ENCODE data around the gene THSD4. TPM values are rescaled to one million over a fixed set of nuclear protein-coding genes. Genes with fewer than 3 reads are reported as not detected.
"Not testable (repeated sequence)": the region's sequence is repeated elsewhere in the genome, so short reads cannot be mapped to it uniquely, and the experiment has no call there.

Gene THSD4
- total and polyA plus RNA-seq, 3 experiments from 2014 or later = not detected

GRCh38 chr15:71439478-71439877 lies 324.2 kb downstream of the THSD4 start:
- H3K36me3 Mint-ChIP-seq = not testable (repeated sequence)
- peaks cover 5 to 16% of the 10 kb centered on the region in 2 donors for H3K27me3 Mint-ChIP-seq

GRCh38 chr15:71440489-71441110 lies 325.3 kb downstream of the THSD4 start:
- no peaks in the 10 kb centered on the region for H3K36me3 ChIP-seq (ENCODE audit: insufficient read depth, low read length)
- no peak overlapping the region for H3K4me3 Mint-ChIP-seq
- H3K27me3 Mint-ChIP-seq = peaks cover 5 to 16% of the 10 kb centered on the region in 2 donors
- no peaks in the 10 kb centered on the region for H3K4me1 Mint-ChIP-seq
- ChIA-PET CTCF (no interaction called here), POLR2A (no interaction called here)
- H3K4me1 ChIP-seq (ENCODE audit: insufficient read depth, low read length) = no peaks in the 10 kb centered on the region
- no peaks in the 10 kb centered on the region for H3K36me3 Mint-ChIP-seq
- H3K27me3 ChIP-seq (ENCODE audit: insufficient read depth, low read length, poor library complexity, severe bottlenecking) = no peaks in the 10 kb centered on the region
- no peak overlapping the region for H3K4me3 ChIP-seq (ENCODE audit: low read length)
- H3K27ac ChIP-seq (ENCODE audit: low read depth, low read length) = no peak overlapping the region
- H3K9me3 Mint-ChIP-seq = peaks cover 0 to 2% (median 0%) of the 10 kb centered on the region in 5 donors
- H3K9me3 ChIP-seq (ENCODE audit: low read length) = no peaks in the 10 kb centered on the region
- peak in 2 of 5 donors; percentile 5 to 15 for DNase-seq
- no peak overlapping the region for H3K27ac Mint-ChIP-seq

More at GRCh38 chr15:71439478-71439877, 324.2 kb downstream of the THSD4 start:
- H3K36me3 ChIP-seq (ENCODE audit: insufficient read depth, low read length); H3K9me3 ChIP-seq (ENCODE audit: low read length); DNase-seq; H3K4me3 Mint-ChIP-seq; POLR2A ChIA-PET; H3K4me1 ChIP-seq (ENCODE audit: insufficient read depth, low read length); H3K4me3 ChIP-seq (ENCODE audit: low read length); H3K27me3 ChIP-seq (ENCODE audit: insufficient read depth, low read length, poor library complexity, severe bottlenecking); H3K27ac Mint-ChIP-seq; H3K27ac ChIP-seq (ENCODE audit: low read depth, low read length); H3K9me3 Mint-ChIP-seq; H3K4me1 Mint-ChIP-seq; CTCF ChIA-PET: not testable (repeated sequence)

- no peak overlapping the region for H3K27ac Mint-ChIP-seq
- ChIA-PET CTCF (interaction anchor here (0.8 kb wide), 1 partner anchor 57 kb away, joined by 4 read pairs; no protein-coding TSS in a partner anchor), POLR2A (no interaction called here)
- no peaks in the 10 kb centered on the region for H3K4me1 Mint-ChIP-seq
- Histone ChIP-seq H3K4me1 (ENCODE audit: insufficient read depth, low read length) (no peaks in the 10 kb centered on the region), H3K36me3 (ENCODE audit: insufficient read depth, low read length) (no peaks in the 10 kb centered on the region), H3K4me3 (ENCODE audit: low read length) (no peak overlapping the region), H3K27me3 (ENCODE audit: insufficient read depth, low read length, poor library complexity, severe bottlenecking) (no peaks in the 10 kb centered on the region), H3K27ac (ENCODE audit: low read depth, low read length) (no peak overlapping the region), H3K9me3 (ENCODE audit: low read length) (no peaks in the 10 kb centered on the region)
- peak in 1 of 5 donors; percentile 4 for DNase-seq
- no peaks in the 10 kb centered on the region for H3K36me3 Mint-ChIP-seq
- peaks cover 0 to 2% (median 0%) of the 10 kb centered on the region in 5 donors for H3K9me3 Mint-ChIP-seq
- no peak overlapping the region for H3K4me3 Mint-ChIP-seq
- peaks cover 7 to 21% of the 10 kb centered on the region in 2 donors for H3K27me3 Mint-ChIP-seq
These were observed 328.3 kb downstream of the THSD4 start for GRCh38 chr15:71443538-71443937.

GRCh38 chr15:71444032-71444810 lies 328.9 kb downstream of the THSD4 start:
- Histone ChIP-seq H3K9me3 (ENCODE audit: low read length) (no peaks in the 10 kb centered on the region), H3K27ac (ENCODE audit: low read depth, low read length) (no peak overlapping the region), H3K27me3 (ENCODE audit: insufficient read depth, low read length, poor library complexity, severe bottlenecking) (no peaks in the 10 kb centered on the region), H3K36me3 (ENCODE audit: insufficient read depth, low read length) (no peaks in the 10 kb centered on the region), H3K4me3 (ENCODE audit: low read length) (no peak overlapping the region), H3K4me1 (ENCODE audit: insufficient read depth, low read length) (no peaks in the 10 kb centered on the region)
- no peak for DNase-seq
- ChIA-PET CTCF (interaction anchor here (0.8 kb wide), 1 partner anchor 58 kb away, joined by 4 read pairs; no protein-coding TSS in a partner anchor), POLR2A (no interaction called here)
- no peaks in the 10 kb centered on the region for H3K36me3 Mint-ChIP-seq
- H3K27ac Mint-ChIP-seq = no peak overlapping the region
- H3K4me3 Mint-ChIP-seq = no peak overlapping the region
- peaks cover 0 to 2% (median 0%) of the 10 kb centered on the region in 5 donors for H3K9me3 Mint-ChIP-seq
- H3K27me3 Mint-ChIP-seq = peaks cover 7 to 18% of the 10 kb centered on the region in 2 donors
- H3K4me1 Mint-ChIP-seq = no peaks in the 10 kb centered on the region

GRCh38 chr15:71444866-71445590 lies 329.8 kb downstream of the THSD4 start:
- ChIA-PET POLR2A (no interaction called here), CTCF (no interaction called here)
- no peak overlapping the region for H3K27ac ChIP-seq (ENCODE audit: low read depth, low read length)
- Mint-ChIP-seq H3K27me3 (peaks cover 9 to 18% of the 10 kb centered on the region in 2 donors), H3K4me3 (no peak overlapping the region), H3K36me3 (no peaks in the 10 kb centered on the region), H3K9me3 (no peaks in the 10 kb centered on the region), H3K27ac (no peak overlapping the region), H3K4me1 (no peaks in the 10 kb centered on the region)
- H3K36me3 ChIP-seq (ENCODE audit: insufficient read depth, low read length) = no peaks in the 10 kb centered on the region
- DNase-seq = no peak
- no peaks in the 10 kb centered on the region for H3K9me3 ChIP-seq (ENCODE audit: low read length)
- H3K27me3 ChIP-seq (ENCODE audit: insufficient read depth, low read length, poor library complexity, severe bottlenecking) = no peaks in the 10 kb centered on the region
- H3K4me3 ChIP-seq (ENCODE audit: low read length) = no peak overlapping the region
- H3K4me1 ChIP-seq (ENCODE audit: insufficient read depth, low read length) = no peaks in the 10 kb centered on the region

GRCh38 chr15:71447328-71448250 lies 332.3 kb downstream of the THSD4 start:
- Histone ChIP-seq H3K36me3 (ENCODE audit: insufficient read depth, low read length) (no peaks in the 10 kb centered on the region), H3K9me3 (ENCODE audit: low read length) (no peaks in the 10 kb centered on the region), H3K4me1 (ENCODE audit: insufficient read depth, low read length) (no peaks in the 10 kb centered on the region), H3K4me3 (ENCODE audit: low read length) (no peak overlapping the region), H3K27me3 (ENCODE audit: insufficient read depth, low read length, poor library complexity, severe bottlenecking) (no peaks in the 10 kb centered on the region), H3K27ac (ENCODE audit: low read depth, low read length) (no peak overlapping the region)
- Mint-ChIP-seq H3K9me3 (no peaks in the 10 kb centered on the region), H3K4me3 (no peak overlapping the region), H3K27me3 (peaks cover 11 to 18% of the 10 kb centered on the region in 2 donors), H3K4me1 (no peaks in the 10 kb centered on the region), H3K27ac (no peak overlapping the region), H3K36me3 (no peaks in the 10 kb centered on the region)
- CTCF ChIA-PET = no interaction called here
- DNase-seq = no peak
- POLR2A ChIA-PET = no interaction called here

GRCh38 chr15:71448688-71449114 lies 333.4 kb downstream of the THSD4 start:
- Mint-ChIP-seq H3K27me3 (peaks cover 10 to 15% of the 10 kb centered on the region in 2 donors), H3K4me1 (no peaks in the 10 kb centered on the region), H3K4me3 (no peak overlapping the region), H3K27ac (no peak overlapping the region), H3K36me3 (no peaks in the 10 kb centered on the region), H3K9me3 (no peaks in the 10 kb centered on the region)
- no peak for DNase-seq
- Histone ChIP-seq H3K27me3 (ENCODE audit: insufficient read depth, low read length, poor library complexity, severe bottlenecking) (no peaks in the 10 kb centered on the region), H3K36me3 (ENCODE audit: insufficient read depth, low read length) (no peaks in the 10 kb centered on the region), H3K9me3 (ENCODE audit: low read length) (no peaks in the 10 kb centered on the region), H3K27ac (ENCODE audit: low read depth, low read length) (no peak overlapping the region), H3K4me3 (ENCODE audit: low read length) (no peak overlapping the region), H3K4me1 (ENCODE audit: insufficient read depth, low read length) (no peaks in the 10 kb centered on the region)
- POLR2A ChIA-PET = no interaction called here
- CTCF ChIA-PET = no interaction called here

Data from CD8-positive, alpha-beta memory T cell (primary cell).